GM23248 (cell line): ENCODE measurements around the gene KCNJ10. TPM values are rescaled to one million over a fixed set of nuclear protein-coding genes. Genes with fewer than 3 reads are reported as not detected.

Experiments
- DNase-seq: peaks from one replicate; pipeline ENCODE4 v3.0.0-alpha.2; 2015
- H2AFZ ChIP-seq: fragments of 200-600 bp; sonication (generic); 2 replicates; pipeline ENCODE4 v1.6.1; 2016; ENCODE audit warnings: antibody characterized with exemption
- H3F3A ChIP-seq: fragments of 200-600 bp; sonication (generic); 2 replicates; pipeline ENCODE4 v1.6.1; 2016; ENCODE audit warnings: mild to moderate bottlenecking, antibody characterized with exemption, mixed run types; ENCODE audit not compliant: insufficient read depth
- H3K27ac ChIP-seq: fragments of 200-600 bp; sonication (generic); 2 replicates; pipeline ENCODE4 v1.5.1; 2016; ENCODE audit warnings: mild to moderate bottlenecking
- H3K27me3 ChIP-seq: fragments of 200-600 bp; sonication (generic); replicated peaks from 2 replicates; pipeline ENCODE4 v1.6.1; 2016; ENCODE audit warnings: mild to moderate bottlenecking; ENCODE audit not compliant: insufficient read depth
- H3K36me3 ChIP-seq: fragments of 200-600 bp; sonication (generic); 2 replicates; pipeline ENCODE4 v1.6.1; 2016; ENCODE audit warnings: low read depth, mild to moderate bottlenecking
- H3K4me1 ChIP-seq: fragments of 200-600 bp; sonication (generic); 2 replicates; pipeline ENCODE4 v1.6.1; 2016; ENCODE audit warnings: mild to moderate bottlenecking; ENCODE audit not compliant: insufficient read depth
- H3K4me2 ChIP-seq: fragments of 200-600 bp; sonication (generic); one replicate; pipeline ENCODE4 v1.6.1; 2016; ENCODE audit warnings: mild to moderate bottlenecking; ENCODE audit not compliant: unreplicated experiment
- H3K4me3 ChIP-seq: fragments of 200-600 bp; sonication (generic); 2 replicates; pipeline ENCODE4 v1.5.1; 2016; ENCODE audit warnings: mild to moderate bottlenecking
- H3K79me2 ChIP-seq: fragments of 200-600 bp; sonication (generic); 2 replicates; pipeline ENCODE4 v1.6.1; 2016; ENCODE audit warnings: mild to moderate bottlenecking; ENCODE audit not compliant: insufficient read depth
- H3K9ac ChIP-seq: fragments of 200-600 bp; sonication (generic); 2 replicates; pipeline ENCODE4 v1.6.1; 2016; ENCODE audit warnings: mild to moderate bottlenecking
- H3K9me2 ChIP-seq: fragments of 200-600 bp; sonication (generic); 2 replicates; pipeline ENCODE4 v1.6.1; 2016; ENCODE audit warnings: mixed run types, mild to moderate bottlenecking, moderate library complexity; ENCODE audit not compliant: insufficient read depth
- H3K9me3 ChIP-seq: fragments of 200-600 bp; sonication (generic); one replicate; pipeline ENCODE4 v1.6.1; 2017; ENCODE audit warnings: low read depth
- H4K20me1 ChIP-seq: fragments of 200-600 bp; sonication (generic); 2 replicates; pipeline ENCODE4 v1.6.0; 2016; ENCODE audit not compliant: insufficient read depth
- EZH2 ChIP-seq: fragments of 200-600 bp; sonication (generic); IDR thresholded peaks from 2 replicates; pipeline ENCODE4 v1.6.1; 2018; ENCODE audit warnings: antibody characterized with exemption, mild to moderate bottlenecking; ENCODE audit not compliant: insufficient read depth, poor library complexity, severe bottlenecking
- EZH2phosphoT487 ChIP-seq: fragments of 200-600 bp; sonication (generic); IDR thresholded peaks from 2 replicates; pipeline ENCODE4 v1.6.1; 2018; ENCODE audit warnings: antibody characterized with exemption, moderate library complexity, mild to moderate bottlenecking, low read depth; ENCODE audit not compliant: insufficient read depth
- WGBS, 2 experiments: methylation state at CpG; one replicate each; pipeline ENCODE4 v1.1.6; 2015 to 2017; ENCODE audit warnings: low lambda C conversion rate in 2 of 2, low coverage in 1 of 2; ENCODE audit errors: missing lambda C conversion rate in 2 of 2; 5-methylcytosine and 5-hydroxymethylcytosine counted together
- in situ Hi-C: fragments of 300-500 bp; cut with MboI; formaldehyde crosslinking; loops from 2 replicates; pipeline ENCODE4 v1.15.0; 2020
- polyA plus RNA-seq: library from polyadenylated mRNA; unstranded; fragments of >200 nt; fragmentation: Nextera tagmentation; extraction: Ambion mirVana; gene quantifications from 2 replicates; pipeline ENCODE4 v1.2.1, GENCODE V29; 2016
- total RNA-seq: library from RNA; depleted of rRNA; stranded (reverse); fragments of >200 nt; shearing (Covaris generic); gene quantifications from 2 replicates; pipeline ENCODE4 v1.2.3, GENCODE V29; 2014

KCNJ10 gene
- total and polyA plus RNA-seq, 2 experiments from 2014 or later = not detected

DNA sequence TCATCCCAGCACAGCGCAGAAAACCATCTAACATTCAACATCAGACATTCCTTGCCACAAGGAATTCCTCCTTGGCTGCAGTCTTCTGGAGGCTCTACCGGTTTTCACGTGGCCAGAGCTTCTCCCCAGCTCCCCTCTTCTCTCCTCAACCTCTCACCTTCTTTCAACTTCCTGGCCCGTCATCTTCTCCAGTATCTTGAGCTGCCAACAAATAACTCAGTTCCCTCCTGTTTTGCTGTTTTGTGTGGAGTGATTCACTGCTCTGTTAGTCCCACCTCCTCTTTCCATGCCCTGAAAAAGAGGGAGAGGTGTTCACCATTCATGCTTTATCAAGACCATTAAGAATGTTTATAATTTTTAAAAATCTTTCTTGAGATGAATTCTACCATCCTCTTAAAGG is 70.8 kb downstream of the KCNJ10 start:
- DNase-seq = peak; percentile 58
- peak overlapping the region; percentile 21; the same call in 1 of the 2 replicates for H2AFZ ChIP-seq

GRCh38 chr1:159996653-159997052 is 73.3 kb downstream of the KCNJ10 start:
- Histone ChIP-seq H3F3A (peaks cover 38% of the 10 kb centered on the region), H3K36me3 (no peaks in the 10 kb centered on the region), H3K9me2 (no peaks in the 10 kb centered on the region; the same call in 1 of the 2 replicates), H3K4me3 (peak overlapping the region; percentile 51; the same call in 1 of the 2 replicates), H3K4me2 (peak overlapping the region; percentile 77), H3K4me1 (peaks cover 40% of the 10 kb centered on the region), H3K27ac (peak overlapping the region; percentile 73), H3K9ac (no peak overlapping the region), H2AFZ (peak overlapping the region; percentile 21; the same call in 1 of the 2 replicates), H3K27me3 (no peaks in the 10 kb centered on the region), H4K20me1 (no peaks in the 10 kb centered on the region), H3K9me3 (no peaks in the 10 kb centered on the region), H3K79me2 (no peaks in the 10 kb centered on the region)
- in situ Hi-C loops = no loop called here
- DNase-seq = peak; percentile 95
- TF ChIP-seq EZH2phosphoT487 (no peak), EZH2 (no peak)

More for the DNA sequence above, 70.8 kb downstream of the KCNJ10 start:
- H3K79me2 ChIP-seq = no peaks in the 10 kb centered on the region
- no peaks in the 10 kb centered on the region for H3K9me3 ChIP-seq
- in situ Hi-C loops = no loop called here
- no peaks in the 10 kb centered on the region for H4K20me1 ChIP-seq
- peaks cover 40% of the 10 kb centered on the region for H3K4me1 ChIP-seq
- H3K9me2 ChIP-seq = no peaks in the 10 kb centered on the region; the same call in 1 of the 2 replicates
- H3K4me2 ChIP-seq = peak overlapping the region; percentile 33
- H3K36me3 ChIP-seq = no peaks in the 10 kb centered on the region
- no peak overlapping the region for H3K4me3 ChIP-seq
- peak overlapping the region; percentile 25 for H3K27ac ChIP-seq
- 22 to 24% methylated on average over 4 of the region's 4 CpGs for WGBS, 2 experiments
- H3K9ac ChIP-seq = no peak overlapping the region
- no peaks in the 10 kb centered on the region for H3K27me3 ChIP-seq
- TF ChIP-seq EZH2 (no peak), EZH2phosphoT487 (no peak)
- H3F3A ChIP-seq = peaks cover 38% of the 10 kb centered on the region

DNA sequence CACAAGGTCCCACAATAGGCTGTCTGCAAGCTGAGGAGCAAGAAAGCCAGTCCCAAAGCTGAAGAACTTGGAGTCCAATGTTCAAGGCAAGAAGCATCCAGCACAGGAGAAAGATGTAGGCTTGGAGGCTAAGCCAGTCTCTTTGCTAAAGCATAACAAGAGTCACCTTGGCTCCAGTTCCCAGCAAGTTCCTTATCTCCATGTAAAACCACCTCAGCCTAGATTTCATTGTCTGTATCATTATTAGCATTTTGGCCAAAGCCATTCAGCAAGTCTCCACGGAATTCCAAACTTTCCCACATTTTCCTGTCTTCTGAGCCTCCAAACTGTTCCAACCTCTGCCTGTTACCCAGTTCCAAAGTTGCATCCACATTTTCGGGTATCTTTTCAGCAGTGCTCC is 75.1 kb downstream of the KCNJ10 start:
- Histone ChIP-seq H3K9me3 (no peaks in the 10 kb centered on the region), H3K4me2 (no peak overlapping the region), H3K27me3 (no peaks in the 10 kb centered on the region), H4K20me1 (no peaks in the 10 kb centered on the region), H3K79me2 (no peaks in the 10 kb centered on the region), H3K27ac (no peak overlapping the region), H3F3A (peaks cover 38% of the 10 kb centered on the region), H3K9me2 (no peaks in the 10 kb centered on the region; the same call in 1 of the 2 replicates), H3K9ac (no peak overlapping the region), H3K36me3 (no peaks in the 10 kb centered on the region), H2AFZ (no peak overlapping the region), H3K4me1 (peaks cover 48% of the 10 kb centered on the region), H3K4me3 (no peak overlapping the region)
- in situ Hi-C loops = no loop called here
- TF ChIP-seq EZH2phosphoT487 (no peak), EZH2 (no peak)
- 91 to 93% methylated on average over 2 of the region's 2 CpGs for WGBS, 2 experiments
- DNase-seq = no peak

GRCh38 chr1:159993911-159994310 is 76.0 kb downstream of the KCNJ10 start:
- Histone ChIP-seq H2AFZ (no peak overlapping the region), H4K20me1 (no peaks in the 10 kb centered on the region), H3K27ac (no peak overlapping the region), H3K9me3 (no peaks in the 10 kb centered on the region), H3K79me2 (no peaks in the 10 kb centered on the region), H3F3A (peaks cover 36% of the 10 kb centered on the region), H3K36me3 (no peaks in the 10 kb centered on the region), H3K4me2 (no peak overlapping the region), H3K4me1 (peaks cover 40% of the 10 kb centered on the region), H3K9ac (no peak overlapping the region), H3K9me2 (no peaks in the 10 kb centered on the region; the same call in 1 of the 2 replicates), H3K4me3 (no peak overlapping the region), H3K27me3 (no peaks in the 10 kb centered on the region)
- TF ChIP-seq EZH2phosphoT487 (no peak), EZH2 (no peak)
- WGBS, 2 experiments = 62% methylated on average over 2 of the region's 2 CpGs
- in situ Hi-C loops = no loop called here
- DNase-seq = no peak

- Histone ChIP-seq H3K4me3 (no peak overlapping the region), H3K9ac (no peak overlapping the region), H3K4me2 (no peak overlapping the region), H3K4me1 (peaks cover 26% of the 10 kb centered on the region), H3K36me3 (no peaks in the 10 kb centered on the region), H3F3A (peaks cover 18% of the 10 kb centered on the region), H3K79me2 (no peaks in the 10 kb centered on the region), H4K20me1 (no peaks in the 10 kb centered on the region), H3K9me3 (no peaks in the 10 kb centered on the region), H3K27ac (no peak overlapping the region), H3K9me2 (no peaks in the 10 kb centered on the region), H3K27me3 (no peaks in the 10 kb centered on the region), H2AFZ (no peak overlapping the region)
- TF ChIP-seq EZH2 (no peak), EZH2phosphoT487 (no peak)
- DNase-seq = peak; percentile 9
- in situ Hi-C loops = no loop called here
- WGBS, 2 experiments = 100% methylated on average over 1 of the region's 1 CpG
Measured at GRCh38 chr1:159992161-159992560, 77.8 kb downstream of the KCNJ10 start.
